HG03135 (cell line): ENCODE results near the gene SLC9A9.

Source experiments
- ATAC-seq: cut with Tn5 transposase; IDR thresholded peaks from one replicate; pipeline ENCODE4 v1.9.1; 2021; ENCODE audit warnings: mild to moderate bottlenecking, moderate library complexity; ENCODE audit not compliant: unreplicated experiment

Gene SLC9A9

GRCh38 chr3:143344516-143345165 is 503.6 kb downstream of the SLC9A9 start:
- no peak for ATAC-seq

GRCh38 chr3:143343944-143344343 is 504.3 kb downstream of the SLC9A9 start:
- no peak for ATAC-seq

- ATAC-seq: no peak
These were observed 505.2 kb downstream of the SLC9A9 start for GRCh38 chr3:143343031-143343430.

GRCh38 chr3:143339451-143339850 is 508.8 kb downstream of the SLC9A9 start:
- ATAC-seq: no peak

- ATAC-seq: no peak
These were observed 510.9 kb downstream of the SLC9A9 start for GRCh38 chr3:143337387-143337786.

- no peak for ATAC-seq
These were observed 514.0 kb downstream of the SLC9A9 start for GRCh38 chr3:143334231-143334630.

- ATAC-seq: no peak
These were observed 514.9 kb downstream of the SLC9A9 start for GRCh38 chr3:143333367-143333766.

- no peak for ATAC-seq
These were observed 516.2 kb downstream of the SLC9A9 start for GRCh38 chr3:143332026-143332425.

GRCh38 chr3:143331350-143331749 is 516.9 kb downstream of the SLC9A9 start:
- ATAC-seq: no peak

GRCh38 chr3:143330296-143330868 is 517.9 kb downstream of the SLC9A9 start:
- ATAC-seq: no peak

- ATAC-seq: no peak
These were observed 518.6 kb downstream of the SLC9A9 start for GRCh38 chr3:143329567-143330211.

GRCh38 chr3:143328451-143328850 is 519.8 kb downstream of the SLC9A9 start:
- ATAC-seq: no peak

GRCh38 chr3:143326983-143327778 is 521.1 kb downstream of the SLC9A9 start:
- ATAC-seq: no peak

GRCh38 chr3:143321058-143321769 is 527.1 kb downstream of the SLC9A9 start:
- no peak for ATAC-seq

GRCh38 chr3:143315766-143316165 is 532.5 kb downstream of the SLC9A9 start:
- no peak for ATAC-seq

GRCh38 chr3:143314251-143315093 is 533.8 kb downstream of the SLC9A9 start:
- ATAC-seq: no peak

- ATAC-seq: no peak
These were observed 534.4 kb downstream of the SLC9A9 start for GRCh38 chr3:143313893-143314188.

- no peak for ATAC-seq
These were observed 535.0 kb downstream of the SLC9A9 start for GRCh38 chr3:143313025-143313892.

GRCh38 chr3:143311096-143311495 is 537.2 kb downstream of the SLC9A9 start:
- ATAC-seq: no peak
